Kidney (tissue), 14 donors: ENCODE results near the gene TICRR. TPM values are rescaled to one million over a fixed set of nuclear protein-coding genes. Genes with fewer than 3 reads are reported as not detected.

Source experiments
- DNase-seq, 5 donors: peaks; one replicate each; pipeline ENCODE4 v3.0.0-alpha.2; 2013 to 2020
- FAIRE-seq: peaks from 2 replicates; lab custom pipeline; 2012; peaks lifted over from hg19 to GRCh38; lab: Jason Lieb, UNC
- H3K27ac ChIP-seq, 2 donors: one replicate each; pipeline ENCODE4 v1.7.0; 2013; ENCODE audit warnings: low read depth in 2 of 2, low read length in 2 of 2, inconsistent platforms in 1 of 2
- H3K27me3 ChIP-seq: one replicate; pipeline ENCODE4 v1.7.1; 2013; ENCODE audit warnings: low read length, inconsistent platforms; ENCODE audit not compliant: control insufficient read depth, insufficient read depth
- H3K36me3 ChIP-seq, 3 donors: one replicate each; pipeline versions ENCODE4 v1.7.0 to v1.7.1; 2013; ENCODE audit warnings: low read length in 3 of 3, control low read depth in 1 of 3, inconsistent platforms in 1 of 3; ENCODE audit not compliant: insufficient read depth in 3 of 3, control insufficient read depth in 2 of 3
- H3K4me1 ChIP-seq, 3 donors: one replicate each; pipeline versions ENCODE4 v1.7.0 to v1.7.1; 2013; ENCODE audit warnings: low read length in 3 of 3, inconsistent platforms in 1 of 3, low read depth in 1 of 3; ENCODE audit not compliant: control insufficient read depth in 2 of 3, insufficient read depth in 2 of 3
- H3K4me3 ChIP-seq, 3 donors: one replicate each; pipeline versions ENCODE4 v1.7.0 to v1.8.1; 2013; ENCODE audit warnings: low read length in 3 of 3, control low read depth in 1 of 3, inconsistent platforms in 1 of 3
- H3K9ac ChIP-seq, 3 donors: one replicate each; pipeline versions ENCODE4 v1.7.0 to v1.7.1; 2013; ENCODE audit warnings: low read length in 3 of 3, control low read depth in 1 of 3, inconsistent platforms in 1 of 3
- H3K9me3 ChIP-seq, 3 donors: one replicate each; pipeline versions ENCODE4 v1.7.0 to v1.7.1; 2013; ENCODE audit warnings: low read length in 3 of 3, control low read depth in 1 of 3, inconsistent platforms in 1 of 3; ENCODE audit not compliant: control insufficient read depth in 2 of 3, insufficient read depth in 1 of 3
- CTCF ChIP-seq: IDR thresholded peaks from 3 replicates; pipeline ENCODE4 v1.5.1; 2012; ENCODE audit warnings: mild to moderate bottlenecking, moderate library complexity, borderline replicate concordance; ENCODE audit not compliant: insufficient read depth; ENCODE audit errors: extremely low read depth
- intact Hi-C: fragments of 100-400 bp; cut with DNase I; formaldehyde crosslinking; loops from one replicate; pipeline ENCODE4 v1.11.1; 2022
- polyA plus RNA-seq: library from polyadenylated mRNA; stranded (reverse); fragments of 350-450 nt; fragmentation: Illumina TruSeq; extraction: RNeasy Lipid Tissue Mini Kit (QIAGEN cat#74804); gene quantifications from one replicate; pipeline ENCODE4 v1.2.3, GENCODE V29; 2014; ENCODE audit warnings: low read depth, low replicate concordance; ENCODE audit not compliant: insufficient read depth
- total RNA-seq: library from RNA; stranded (reverse); fragmentation: NEBNext Ultra II Directional; extraction: Animal tissue kit (Norgen Biotek cat#: 25700); gene quantifications from one replicate; pipeline ENCODE4 v1.2.1, GENCODE V29; 2021
- donor health status: control.
- donor health status: control.
- donor health status: control.
- donor health status: control.
- donor health status: control.
- donor health status: DM: yes; HTN: yes; CAD: no.
- donor health status: Normal renal cell carcinoma (clear cell type).

The TICRR gene
- total and polyA plus RNA-seq, 2 donors from 2014 or later = 0.25 TPM; not detected in 1

- Histone ChIP-seq H3K27me3 (no peaks in the 10 kb centered on the region), H3K27ac (no peak overlapping the region), H3K9me3 (no peaks in the 10 kb centered on the region), H3K9ac (no peak overlapping the region), H3K4me3 (no peak overlapping the region), H3K4me1 (peaks cover 0 to 2% (median 0%) of the 10 kb centered on the region in 3 donors), H3K36me3 (peaks cover 0 to 2% (median 0%) of the 10 kb centered on the region in 3 donors)
- DNase-seq (peak in 1 of 5 donors; percentile 61), FAIRE-seq (no peak)
- no peak for TF ChIP-seq CTCF
- intact Hi-C loops = no loop called here
Observed at GRCh38 chr15:89648106-89649012, 73.1 kb downstream of the TICRR start.

- intact Hi-C loops = no loop called here
- no peak for FAIRE-seq
- no peak overlapping the region for H3K4me3 ChIP-seq
Observed at GRCh38 chr15:89649013-89649625, 73.8 kb downstream of the TICRR start.

GRCh38 chr15:89649716-89650115 is 74.4 kb downstream of the TICRR start:
- Histone ChIP-seq H3K4me3 (no peak overlapping the region), H3K4me1 (peaks cover 0 to 2% (median 0%) of the 10 kb centered on the region in 3 donors), H3K36me3 (no peaks in the 10 kb centered on the region), H3K27ac (no peak overlapping the region), H3K9me3 (no peaks in the 10 kb centered on the region), H3K27me3 (no peaks in the 10 kb centered on the region), H3K9ac (no peak overlapping the region)
- FAIRE-seq (no peak), DNase-seq (no peak)
- intact Hi-C loops = no loop called here
- TF ChIP-seq CTCF = no peak

More at GRCh38 chr15:89649013-89649625, 73.8 kb downstream of the TICRR start:
- Histone ChIP-seq H3K9me3 (no peaks in the 10 kb centered on the region), H3K27ac (no peak overlapping the region), H3K27me3 (no peaks in the 10 kb centered on the region), H3K36me3 (peaks cover 0 to 2% (median 0%) of the 10 kb centered on the region in 3 donors), H3K9ac (no peak overlapping the region), H3K4me1 (peaks cover 0 to 2% (median 0%) of the 10 kb centered on the region in 3 donors)
- peak in 1 of 5 donors; percentile 70 for DNase-seq
- TF ChIP-seq CTCF = no peak
